ENCODE results near the gene DEFB110.

Gene DEFB110
- 0 to 0.03 (median 0) reads per million in 18 experiments for total RNA-seq

GRCh38 chr6:50021894-50022293, at the start of gene DEFB110:
DEFB110 (minus strand) TSS chr6:50021994; CDS start chr6:50021935, 59 bp downstream.
- no peak for DNase-seq

- DNase-seq: no peak
Observed at GRCh38 chr6:50070101-50070500, 48.3 kb upstream of the DEFB110 start.

GRCh38 chr6:50062051-50062450, 40.3 kb upstream of the DEFB110 start:
- no peak for DNase-seq

GRCh38 chr6:50056242-50056641, 34.4 kb upstream of the DEFB110 start:
- no peak for DNase-seq

GRCh38 chr6:50049829-50050228, 28.0 kb upstream of the DEFB110 start, which contains the start of gene DEFB112:
DEFB112 (minus strand) TSS chr6:50049929; CDS start chr6:50049869, 60 bp downstream.
- DNase-seq: no peak

GRCh38 chr6:50047026-50047425, 25.2 kb upstream of the DEFB110 start:
- DNase-seq: no peak

GRCh38 chr6:50030777-50031562, 9.2 kb upstream of the DEFB110 start:
- no peak for DNase-seq

- DNase-seq: no peak
Observed at GRCh38 chr6:50030350-50030749, 8.6 kb upstream of the DEFB110 start.

- no peak for DNase-seq
Observed at GRCh38 chr6:50025258-50025657, 3.5 kb upstream of the DEFB110 start.

- no peak for DNase-seq
Observed at GRCh38 chr6:50007819-50008218, 14.0 kb downstream of the DEFB110 start.

- no peak for DNase-seq
Observed at GRCh38 chr6:50003139-50003538, 18.7 kb downstream of the DEFB110 start.

GRCh38 chr6:49995278-49995677, 26.5 kb downstream of the DEFB110 start:
- DNase-seq: no peak

GRCh38 chr6:49988900-49989299, 32.9 kb downstream of the DEFB110 start:
- no peak for DNase-seq

GRCh38 chr6:49987749-49988148, 34.0 kb downstream of the DEFB110 start:
- DNase-seq: no peak

GRCh38 chr6:49986551-49986950, 35.2 kb downstream of the DEFB110 start:
- no peak for DNase-seq

- DNase-seq: no peak
Observed at GRCh38 chr6:49982046-49982445, 39.7 kb downstream of the DEFB110 start.

GRCh38 chr6:49980898-49981297, 40.9 kb downstream of the DEFB110 start:
- DNase-seq: no peak

GRCh38 chr6:49979584-49979983, 42.2 kb downstream of the DEFB110 start:
- no peak for DNase-seq

GRCh38 chr6:49978332-49979226, 43.2 kb downstream of the DEFB110 start:
- no peak for DNase-seq

GRCh38 chr6:49969605-49970004, 52.2 kb downstream of the DEFB110 start, which contains the start of gene DEFB113:
DEFB113 (minus strand) TSS chr6:49969625; CDS start chr6:49969625, 0 bp downstream.
- no peak for DNase-seq

Measured in inflammatory macrophage (primary cell).